Measurements from ENCODE around the gene SOCS1. TPM values are rescaled to one million over a fixed set of nuclear protein-coding genes. Genes with fewer than 3 reads are reported as not detected.

Gene SOCS1
- total and polyA plus RNA-seq, 2 experiments from 2014 or later, result 13.1 to 18.6 TPM

GRCh38 chr16:11253009-11253994, 2.7 kb downstream of the SOCS1 start:
- Histone ChIP-seq H3K27me3 (no peaks in the 10 kb centered on the region), H3K4me1 (ENCODE audit: insufficient read depth) (peaks cover 12% of the 10 kb centered on the region), H3K27ac (no peak overlapping the region), H3K4me3 (peak overlapping the region; percentile 99), H3K9me3 (ENCODE audit: low read depth) (no peaks in the 10 kb centered on the region), H3K9me2 (replicated peaks; ENCODE audit: insufficient read depth) (no peaks in the 10 kb centered on the region), H3K4me2 (peak overlapping the region; percentile 98), H3K36me3 (replicated peaks; ENCODE audit: insufficient read depth, low read depth) (no peaks in the 10 kb centered on the region), H2AFZ (no peak overlapping the region), H4K20me1 (ENCODE audit: insufficient read depth, poor library complexity, severe bottlenecking) (peaks cover 35% of the 10 kb centered on the region), H3K79me2 (peaks cover 31% of the 10 kb centered on the region)
- WGBS (ENCODE audit: low lambda C conversion rate, missing lambda C conversion rate), result 74% methylated on average over 5 of the region's 5 CpGs
- TF ChIP-seq EZH2phosphoT487 (IDR thresholded peaks at IDR 0.05; ENCODE audit: low read depth, severe bottlenecking, unreplicated experiment), result no peak
- no peak for TF ChIP-seq EZH2 (IDR thresholded peaks at IDR 0.05; ENCODE audit: borderline replicate concordance)
- no peak for TF ChIP-seq CTCF (IDR thresholded peaks at IDR 0.05; ENCODE audit: poor library complexity)
- no peak for DNase-seq (ENCODE audit: low spot score)

GRCh38 chr16:11252482-11252931, 3.5 kb downstream of the SOCS1 start:
- Histone ChIP-seq H3K9me2 (replicated peaks; ENCODE audit: insufficient read depth) (no peaks in the 10 kb centered on the region), H3K9me3 (ENCODE audit: low read depth) (no peaks in the 10 kb centered on the region), H2AFZ (no peak overlapping the region), H4K20me1 (ENCODE audit: insufficient read depth, poor library complexity, severe bottlenecking) (peaks cover 35% of the 10 kb centered on the region), H3K4me2 (peak overlapping the region; percentile 98), H3K4me3 (no peak overlapping the region), H3K79me2 (peaks cover 31% of the 10 kb centered on the region), H3K27ac (no peak overlapping the region), H3K4me1 (ENCODE audit: insufficient read depth) (peaks cover 12% of the 10 kb centered on the region), H3K36me3 (replicated peaks; ENCODE audit: insufficient read depth, low read depth) (no peaks in the 10 kb centered on the region), H3K27me3 (no peaks in the 10 kb centered on the region)
- TF ChIP-seq EZH2phosphoT487 (IDR thresholded peaks at IDR 0.05; ENCODE audit: low read depth, severe bottlenecking, unreplicated experiment) (no peak), EZH2 (IDR thresholded peaks at IDR 0.05; ENCODE audit: borderline replicate concordance) (no peak), CTCF (IDR thresholded peaks at IDR 0.05; ENCODE audit: poor library complexity) (no peak)
- DNase-seq (ENCODE audit: low spot score), result no peak
- 86% methylated on average over 8 of the region's 8 CpGs for WGBS (ENCODE audit: low lambda C conversion rate, missing lambda C conversion rate)

GRCh38 chr16:11251525-11252481, 4.2 kb downstream of the SOCS1 start:
- Histone ChIP-seq H3K36me3 (replicated peaks; ENCODE audit: insufficient read depth, low read depth) (no peaks in the 10 kb centered on the region), H3K9me3 (ENCODE audit: low read depth) (no peaks in the 10 kb centered on the region), H3K27ac (no peak overlapping the region), H3K4me1 (ENCODE audit: insufficient read depth) (peaks cover 8% of the 10 kb centered on the region), H3K79me2 (peaks cover 31% of the 10 kb centered on the region), H4K20me1 (ENCODE audit: insufficient read depth, poor library complexity, severe bottlenecking) (peaks cover 35% of the 10 kb centered on the region), H2AFZ (no peak overlapping the region), H3K9me2 (replicated peaks; ENCODE audit: insufficient read depth) (no peaks in the 10 kb centered on the region), H3K4me3 (no peak overlapping the region), H3K4me2 (peak overlapping the region; percentile 98), H3K27me3 (no peaks in the 10 kb centered on the region)
- TF ChIP-seq EZH2phosphoT487 (IDR thresholded peaks at IDR 0.05; ENCODE audit: low read depth, severe bottlenecking, unreplicated experiment), result no peak
- TF ChIP-seq CTCF (IDR thresholded peaks at IDR 0.05; ENCODE audit: poor library complexity), result no peak
- TF ChIP-seq EZH2 (IDR thresholded peaks at IDR 0.05; ENCODE audit: borderline replicate concordance), result no peak
- no peak for DNase-seq (ENCODE audit: low spot score)
- 82% methylated on average over 18 of the region's 18 CpGs for WGBS (ENCODE audit: low lambda C conversion rate, missing lambda C conversion rate)
